ENCODE data around the gene INO80C.

DNA sequence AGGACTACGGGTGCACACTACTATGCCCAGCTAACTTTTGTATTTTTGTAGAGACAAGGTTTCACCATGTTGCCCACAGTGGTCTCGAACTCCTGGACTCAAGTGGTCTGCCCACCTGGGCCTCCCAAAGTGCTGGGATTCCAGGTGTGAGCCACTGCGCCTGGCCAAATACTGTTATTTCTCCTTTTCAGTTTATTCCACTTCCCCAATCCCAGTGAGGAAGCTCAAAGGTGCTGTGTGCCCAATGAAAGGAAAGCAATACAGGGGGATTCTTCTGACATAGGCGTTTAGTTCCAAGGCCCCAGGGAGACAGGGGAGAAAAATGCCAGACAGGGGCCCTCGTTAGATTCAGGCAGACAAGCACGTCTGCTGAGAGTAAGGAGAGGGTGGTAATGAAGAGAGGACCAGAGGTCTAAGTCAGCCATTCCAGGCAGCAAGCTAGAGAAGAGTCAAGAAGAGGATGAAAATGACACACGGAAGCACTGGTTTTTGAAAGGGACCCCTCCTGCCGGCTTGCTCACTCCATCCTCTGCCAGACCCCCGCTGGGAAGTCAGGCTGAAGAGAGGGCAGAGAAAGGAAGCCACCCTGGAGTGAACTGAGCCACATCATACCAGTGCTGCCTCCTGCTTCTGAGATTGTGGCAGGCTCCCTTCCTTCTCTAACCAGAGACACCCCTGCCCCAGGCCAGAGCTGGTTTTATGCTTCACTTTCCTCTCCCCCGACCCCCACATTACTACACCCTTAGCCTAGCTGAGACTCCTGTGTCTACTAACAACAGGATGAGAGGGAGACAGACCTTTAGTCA, 6.7 kb downstream of the INO80C start:
- TF ChIP-seq POLR2A (IDR thresholded peaks at IDR 0.05): no peak
- TF ChIP-seq CTCF (IDR thresholded peaks at IDR 0.05 in 4 of 5, conservative IDR thresholded peaks at IDR 0.05 in 1 of 5): no peak

All from gastrocnemius medialis (tissue), 4 donors.